Myocyte (in vitro differentiated cells): ENCODE data around the gene ADORA2B. TPM values are rescaled to one million over a fixed set of nuclear protein-coding genes. Genes with fewer than 3 reads are reported as not detected.
"Not testable (repeated sequence)": the region's sequence is repeated elsewhere in the genome, so short reads cannot be mapped to it uniquely, and the experiment has no call there.

ENCODE experiments used
- DNase-seq: peaks from one replicate; pipeline ENCODE4 v3.0.0-alpha.2; 2012; ENCODE audit warnings: low read depth
- total RNA-seq: library from RNA; depleted of rRNA; stranded (reverse); fragments of >200 nt; gene quantifications from 2 replicates; pipeline ENCODE4 v1.2.3, GENCODE V29; 2014

Gene ADORA2B
- total RNA-seq, 1 donor from 2014 or later: 6.3 TPM

DNA sequence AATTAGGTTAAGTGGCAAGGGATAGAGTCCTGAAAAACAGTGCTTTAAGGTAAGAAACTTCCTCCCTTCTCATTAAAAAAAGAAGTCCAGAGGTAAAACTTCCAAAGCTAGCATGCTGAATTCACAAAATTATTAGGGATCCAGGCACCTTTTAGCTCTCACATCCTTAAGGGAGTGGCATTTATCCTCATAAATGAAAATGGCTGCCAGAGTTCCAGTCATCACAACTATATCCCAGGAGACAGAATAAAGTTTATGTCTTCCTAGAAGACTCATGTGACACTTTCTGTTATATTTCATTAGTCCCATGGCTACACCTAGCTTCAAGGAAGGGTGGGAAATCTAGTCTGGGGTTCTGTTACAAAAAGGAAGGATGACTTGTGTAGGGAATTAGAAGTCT is 23.3 kb upstream of the ADORA2B start:
- no peak for DNase-seq

DNA sequence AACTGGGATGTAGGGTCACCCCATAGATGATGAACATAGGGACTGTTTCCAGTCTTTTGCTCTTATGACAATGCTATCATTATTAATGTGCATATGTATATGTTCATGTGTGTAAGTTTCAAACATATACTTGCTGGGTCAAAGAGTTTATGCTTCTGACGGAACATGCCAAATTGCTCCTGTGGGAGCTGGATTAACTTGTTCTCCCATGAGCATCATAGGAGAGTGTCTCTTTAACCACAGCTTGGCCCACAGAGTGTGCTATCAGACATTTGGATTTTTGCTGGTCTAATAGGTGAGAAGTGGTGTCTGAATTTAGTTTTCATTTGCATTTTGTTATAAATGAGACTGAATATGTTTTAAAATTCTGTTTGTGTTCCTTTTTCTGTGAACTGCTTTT is 22.3 kb upstream of the ADORA2B start:
- no peak for DNase-seq

DNA sequence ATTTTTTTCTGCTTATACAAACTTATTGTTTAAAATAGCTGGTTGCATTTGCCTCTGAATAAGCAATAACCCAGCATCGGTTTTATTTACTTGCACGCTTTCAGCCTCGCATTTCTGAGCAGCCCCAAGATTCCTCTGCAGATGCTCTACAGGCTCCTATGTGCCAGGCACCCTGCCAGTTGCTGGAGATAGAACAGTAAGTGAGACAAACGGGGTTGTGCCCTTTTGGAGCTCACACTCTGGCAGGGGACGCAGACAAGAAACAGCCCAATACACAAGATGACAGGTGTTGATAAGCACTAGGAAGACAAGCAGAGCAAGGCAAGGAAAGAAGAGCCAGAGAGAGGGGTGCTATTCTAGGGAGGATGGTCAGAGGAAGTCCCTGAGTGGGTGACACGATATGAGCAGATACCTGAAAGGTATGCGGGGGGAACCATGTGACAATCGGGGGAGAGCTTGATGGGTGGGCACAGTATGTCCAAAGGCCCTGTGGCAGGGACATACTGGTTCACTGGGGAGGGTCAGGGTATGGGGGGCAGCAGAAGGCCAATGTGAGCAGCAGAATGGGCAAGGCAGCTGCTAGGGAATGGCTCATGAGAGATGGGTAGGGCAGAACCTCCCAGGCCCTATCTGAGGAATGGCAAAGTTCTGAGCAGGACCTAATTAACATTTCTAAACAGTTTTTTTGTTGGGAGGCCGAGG is 18.7 kb upstream of the ADORA2B start:
- no peak for DNase-seq

DNA sequence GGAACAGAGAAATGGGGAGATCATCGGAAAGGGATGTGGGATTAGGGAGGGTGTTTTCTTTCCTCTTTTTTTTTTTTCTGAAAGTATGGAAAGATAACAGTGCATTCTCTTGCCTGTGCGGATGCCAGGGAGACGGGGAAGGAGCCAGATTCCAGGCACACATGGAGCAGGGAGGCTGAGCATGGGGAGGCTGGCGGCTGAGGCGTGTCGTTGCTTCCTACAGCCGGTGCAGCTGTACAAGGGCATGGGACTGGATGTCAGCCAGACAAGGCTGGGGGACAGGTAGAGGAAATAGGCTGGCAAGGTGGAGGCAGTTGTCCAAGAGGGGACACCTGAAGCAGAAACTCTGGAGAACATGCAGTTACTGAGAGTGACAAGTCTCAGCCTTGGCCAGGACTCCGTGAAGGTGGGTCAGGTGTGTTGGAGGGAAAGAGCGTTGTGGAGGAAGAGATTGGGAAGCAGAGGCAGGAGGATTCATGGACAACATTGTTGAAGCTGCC is 16.6 kb upstream of the ADORA2B start:
- no peak for DNase-seq

DNA sequence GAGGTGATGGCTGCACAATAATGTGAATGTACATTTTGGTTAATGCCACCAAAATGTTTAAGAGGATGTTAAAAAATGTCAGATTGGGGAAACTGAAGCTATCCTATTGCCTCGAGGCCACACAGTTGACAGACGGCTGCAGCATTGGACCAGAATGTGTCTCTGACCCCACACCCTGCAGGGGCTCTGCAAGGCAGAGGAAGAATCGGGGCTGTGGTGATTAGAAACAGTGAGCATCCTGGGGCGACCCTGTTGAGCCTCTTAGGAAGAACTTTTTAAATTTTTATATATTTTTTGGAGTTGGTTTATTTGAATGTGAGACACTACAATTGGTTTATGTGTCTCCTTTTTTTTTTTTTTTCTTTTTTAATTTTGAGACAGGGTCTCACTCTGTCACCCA is 15.0 kb upstream of the ADORA2B start:
- no peak for DNase-seq

DNA sequence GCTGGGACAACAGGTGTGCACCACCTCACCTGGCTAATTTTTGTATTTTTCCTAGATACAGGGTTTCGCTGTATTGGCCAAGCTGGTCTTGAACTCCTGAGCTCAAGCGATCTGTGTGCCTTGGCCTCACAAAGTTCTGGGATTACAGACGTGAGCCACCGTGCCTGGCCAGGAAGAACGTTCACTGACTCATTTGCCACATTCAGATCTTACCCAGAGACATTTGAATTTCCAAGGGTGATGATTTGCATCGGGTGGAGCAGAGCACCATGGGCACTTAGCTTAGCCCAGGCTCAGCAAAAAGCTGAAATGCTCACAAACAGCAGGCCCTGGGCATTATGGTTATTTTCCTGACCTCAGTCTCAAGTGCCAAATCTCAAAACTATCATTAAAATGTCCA is 14.5 kb upstream of the ADORA2B start:
- peak; percentile 14 for DNase-seq

DNA sequence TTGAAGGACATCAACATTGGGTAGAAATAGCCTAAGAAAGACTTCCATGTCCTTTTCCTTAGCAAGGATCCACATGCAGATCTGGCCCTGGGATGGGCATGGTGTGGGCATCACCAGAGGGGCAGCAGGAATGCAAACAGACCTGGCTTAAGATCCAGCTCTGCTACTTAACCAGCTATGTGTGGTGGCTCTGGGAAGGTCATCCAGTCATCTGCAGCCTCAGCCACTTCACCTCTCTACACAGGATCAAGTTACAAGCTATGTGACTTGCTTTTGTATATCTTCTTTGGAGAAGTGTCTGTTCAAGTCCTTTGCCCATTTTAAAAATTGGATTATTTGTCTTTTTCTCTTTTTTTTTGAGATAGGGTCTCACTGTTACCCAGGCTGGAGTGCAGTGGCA is 13.5 kb upstream of the ADORA2B start:
- DNase-seq: no peak

DNA sequence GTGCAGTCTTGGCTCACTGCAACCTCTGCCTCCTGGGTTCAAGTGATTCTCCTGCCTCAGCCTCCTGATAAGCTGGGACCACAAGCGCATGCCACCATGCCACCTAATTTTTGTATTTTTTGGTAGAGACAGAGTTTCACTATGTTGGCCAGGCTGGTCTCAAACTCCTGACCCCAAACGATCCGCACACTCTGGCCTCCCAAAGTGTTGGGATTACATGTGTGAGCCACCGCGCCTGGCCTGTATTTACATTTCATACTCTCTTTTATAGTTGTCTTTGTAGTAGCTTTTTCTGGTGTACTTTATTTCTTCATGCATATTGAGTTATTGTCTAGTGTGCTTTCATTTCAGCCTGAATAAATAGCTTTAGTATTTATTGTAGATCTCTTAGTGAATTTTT is 10.1 kb upstream of the ADORA2B start:
- no peak for DNase-seq

DNA sequence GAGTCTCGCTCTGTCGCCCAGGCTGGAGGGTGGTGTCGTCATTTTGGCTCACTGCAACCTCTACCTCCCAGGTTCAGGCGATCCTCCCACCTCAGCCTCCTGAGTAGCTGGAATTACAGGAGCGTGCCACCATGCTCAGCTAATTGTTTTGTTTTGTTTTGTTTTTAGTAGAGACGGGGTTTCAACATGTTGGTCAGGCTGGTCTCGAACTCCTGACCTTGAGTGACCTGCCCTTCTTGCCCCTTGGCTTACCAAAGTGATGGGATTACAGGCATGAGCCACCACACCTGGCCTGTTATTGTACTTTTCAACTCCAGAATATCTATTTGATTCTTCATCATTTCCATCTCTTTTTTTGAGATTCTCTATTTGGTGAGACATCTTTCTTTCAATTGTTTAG is 9.0 kb upstream of the ADORA2B start:
- no peak for DNase-seq

DNA sequence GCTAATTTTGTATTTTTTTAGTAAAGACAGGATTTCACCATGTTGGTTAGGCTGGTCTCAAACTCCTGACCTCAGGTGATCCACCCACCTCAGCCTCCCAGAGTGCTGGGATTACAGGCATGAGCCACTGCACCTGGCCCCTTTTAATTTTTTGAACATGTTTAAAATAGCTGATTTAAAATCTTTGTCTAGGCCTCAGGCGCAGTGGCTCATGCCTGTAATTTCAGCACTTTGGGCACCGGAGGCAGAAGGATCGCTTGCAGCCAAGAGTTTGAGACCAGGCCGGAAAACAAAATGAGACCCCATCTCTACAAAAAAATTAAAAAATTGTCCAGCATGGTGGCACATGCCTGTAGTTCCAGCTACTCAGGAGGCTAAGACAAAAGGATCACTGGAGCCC is 8.4 kb upstream of the ADORA2B start:
- DNase-seq: not testable (repeated sequence)

DNA sequence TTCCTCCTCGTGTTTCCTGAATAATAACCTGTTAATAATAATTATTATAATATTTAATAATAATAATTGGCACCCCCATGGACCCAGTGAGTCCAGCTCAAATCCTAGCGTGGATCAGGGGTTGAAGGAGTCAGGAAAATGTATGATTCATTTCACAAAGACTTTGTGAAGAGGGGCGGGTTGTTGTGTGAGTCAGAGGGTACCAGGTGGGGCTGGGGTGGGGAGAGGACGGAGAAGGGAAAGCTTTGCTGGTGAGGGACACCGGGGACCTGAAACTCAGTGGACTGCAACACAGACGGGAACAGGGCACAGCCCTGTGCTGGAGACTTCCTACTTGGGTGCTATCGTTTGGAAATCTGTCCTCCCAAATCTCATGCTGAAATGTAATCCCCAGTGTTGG is 3.1 kb upstream of the ADORA2B start:
- DNase-seq: no peak

DNA sequence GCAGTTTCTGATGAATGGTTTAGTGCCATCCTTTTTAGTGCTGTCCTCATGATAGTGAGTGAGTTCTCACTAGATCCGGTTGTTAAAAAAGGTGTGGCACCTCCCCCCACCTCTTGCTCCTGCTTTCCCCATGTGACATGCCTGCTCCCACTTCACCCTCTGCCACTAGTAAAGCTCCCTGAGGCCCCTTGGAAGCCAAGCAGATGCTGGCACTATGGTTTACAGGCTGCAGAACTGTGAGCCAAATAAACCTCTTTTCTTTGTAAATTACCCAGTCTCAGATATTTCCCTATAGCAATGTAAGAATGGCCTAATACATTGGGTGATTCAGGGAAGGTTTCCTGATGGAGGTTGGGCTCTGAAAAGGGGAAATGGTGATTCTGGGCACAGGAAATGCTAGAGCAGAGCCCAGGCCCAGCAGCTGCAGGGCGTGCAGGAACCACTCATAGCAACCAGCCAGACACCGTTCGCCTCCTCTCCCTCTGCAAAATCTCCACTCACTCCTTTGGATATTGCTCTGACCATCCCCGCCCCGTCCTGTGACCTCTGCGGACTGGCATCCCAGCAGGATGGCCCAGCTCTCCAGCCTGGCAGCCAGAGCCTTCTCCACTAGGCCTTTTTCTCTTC is 2.6 kb upstream of the ADORA2B start:
- DNase-seq: no peak

DNA sequence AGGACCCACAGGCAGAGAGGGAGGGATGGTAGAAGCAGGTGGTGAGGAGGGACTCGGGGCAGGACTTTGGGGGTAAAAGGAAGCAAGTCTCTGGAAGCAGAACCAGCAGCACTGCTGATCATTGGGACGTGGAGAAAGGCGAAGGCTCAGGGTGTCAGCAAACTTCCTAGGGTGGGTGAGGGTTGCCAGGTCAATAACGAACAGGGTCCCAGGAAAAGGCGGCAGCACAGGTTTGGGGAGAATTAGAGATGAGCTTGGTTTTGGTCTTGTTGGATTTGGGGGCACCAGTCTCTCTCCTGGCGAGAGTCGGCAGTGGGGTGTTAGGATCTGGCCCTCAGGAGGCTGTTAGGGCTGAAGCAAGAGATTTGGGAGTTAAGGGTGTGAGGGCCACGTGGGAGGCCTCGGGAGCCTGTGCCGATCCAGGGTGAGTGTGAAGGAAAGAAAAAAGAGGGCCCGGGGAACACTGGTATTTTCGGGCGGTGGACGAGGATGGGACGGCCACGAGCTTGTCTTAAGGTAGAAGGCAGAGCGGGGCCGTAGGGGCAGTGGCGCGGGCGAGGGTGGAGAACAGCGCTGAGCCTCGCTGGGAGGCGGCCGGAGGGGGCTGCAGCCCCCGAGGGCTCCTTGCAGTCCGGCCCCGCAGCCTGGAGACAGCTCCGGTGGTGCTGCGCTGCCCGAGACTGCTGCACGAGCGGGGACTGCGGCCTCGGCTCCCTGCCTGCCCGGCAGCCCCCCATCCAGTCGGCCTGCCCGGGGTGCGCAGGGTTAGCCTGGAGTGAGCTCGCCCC is 765 bp upstream of the ADORA2B start:
- no peak for DNase-seq

DNA sequence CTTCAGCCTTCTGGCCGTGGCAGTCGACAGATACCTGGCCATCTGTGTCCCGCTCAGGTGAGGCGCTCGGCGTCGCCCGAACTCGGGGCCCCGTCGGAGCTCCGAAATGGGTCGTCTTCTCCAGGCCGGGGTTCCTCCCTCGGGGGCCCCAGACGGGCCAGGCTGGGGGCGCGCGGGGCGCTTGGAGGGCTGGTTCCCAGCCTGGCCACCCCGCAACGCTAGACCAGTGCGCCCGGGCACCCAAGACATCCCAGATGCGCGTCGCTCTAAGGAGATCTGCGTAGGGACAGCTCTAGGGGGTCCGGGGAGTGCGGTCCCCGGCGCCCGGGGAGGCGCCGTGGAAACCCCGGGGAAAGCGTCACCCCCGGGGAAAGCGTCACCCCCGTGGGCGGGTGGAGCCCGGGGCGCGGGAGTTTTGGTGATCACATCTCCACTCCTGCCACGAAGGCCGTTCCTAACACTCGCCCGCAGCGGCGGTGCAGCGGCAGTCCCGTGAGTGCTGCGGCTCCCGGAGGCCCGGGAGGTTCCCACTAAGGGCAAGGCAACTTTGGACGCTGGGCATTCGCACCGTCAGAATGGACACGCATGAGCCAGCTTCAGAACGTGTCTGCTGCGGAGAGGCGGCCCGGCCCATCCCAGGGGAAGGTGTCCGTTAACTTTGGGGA is 729 bp downstream of the ADORA2B start:
- DNase-seq: no peak

DNA sequence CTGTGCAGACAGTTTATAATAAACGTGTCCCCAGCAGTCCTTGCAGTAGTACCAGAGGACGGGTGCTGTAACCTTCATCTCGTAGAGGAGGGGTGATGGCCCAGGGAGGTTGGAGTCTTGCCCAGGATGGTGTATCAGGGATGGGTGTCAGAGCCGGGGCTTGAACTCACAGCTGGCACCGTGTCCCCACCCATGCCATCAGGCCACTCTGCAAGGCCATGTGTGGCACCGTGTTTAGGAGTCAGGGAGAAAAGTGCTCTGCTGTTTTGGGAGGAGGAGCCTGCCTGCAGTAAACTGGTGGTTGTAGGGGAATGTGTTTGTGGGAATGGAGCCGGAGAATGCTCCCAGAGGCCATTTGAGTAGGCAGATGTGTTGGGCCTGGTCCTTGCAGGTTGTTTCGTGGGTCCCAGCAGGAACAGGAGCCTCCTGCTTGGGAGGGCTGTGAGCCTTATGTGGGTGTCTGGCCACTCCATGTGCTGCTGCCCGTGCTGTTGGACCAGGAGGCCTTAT is 1.7 kb downstream of the ADORA2B start:
- peak; percentile 49 for DNase-seq

DNA sequence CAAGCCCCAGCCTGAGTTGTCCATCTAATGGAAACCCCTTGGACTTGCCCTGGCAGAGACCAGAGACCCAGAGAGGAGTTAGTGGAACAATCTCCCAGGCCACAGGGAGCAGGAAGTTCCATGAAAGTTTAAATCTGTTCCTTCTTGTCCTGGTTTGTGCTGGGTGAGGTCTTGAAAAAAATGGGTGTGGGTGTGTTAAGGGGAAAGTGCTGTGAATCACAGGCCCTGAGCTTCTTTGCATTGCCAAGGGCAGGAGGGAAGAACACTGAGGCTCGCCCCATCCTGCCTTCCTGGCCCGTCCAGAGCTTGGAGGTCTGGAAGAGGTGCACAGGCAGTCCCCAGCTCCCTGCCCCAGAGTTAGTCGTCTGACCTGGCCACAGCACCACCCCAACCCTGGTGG is 2.3 kb downstream of the ADORA2B start:
- DNase-seq: no peak

DNA sequence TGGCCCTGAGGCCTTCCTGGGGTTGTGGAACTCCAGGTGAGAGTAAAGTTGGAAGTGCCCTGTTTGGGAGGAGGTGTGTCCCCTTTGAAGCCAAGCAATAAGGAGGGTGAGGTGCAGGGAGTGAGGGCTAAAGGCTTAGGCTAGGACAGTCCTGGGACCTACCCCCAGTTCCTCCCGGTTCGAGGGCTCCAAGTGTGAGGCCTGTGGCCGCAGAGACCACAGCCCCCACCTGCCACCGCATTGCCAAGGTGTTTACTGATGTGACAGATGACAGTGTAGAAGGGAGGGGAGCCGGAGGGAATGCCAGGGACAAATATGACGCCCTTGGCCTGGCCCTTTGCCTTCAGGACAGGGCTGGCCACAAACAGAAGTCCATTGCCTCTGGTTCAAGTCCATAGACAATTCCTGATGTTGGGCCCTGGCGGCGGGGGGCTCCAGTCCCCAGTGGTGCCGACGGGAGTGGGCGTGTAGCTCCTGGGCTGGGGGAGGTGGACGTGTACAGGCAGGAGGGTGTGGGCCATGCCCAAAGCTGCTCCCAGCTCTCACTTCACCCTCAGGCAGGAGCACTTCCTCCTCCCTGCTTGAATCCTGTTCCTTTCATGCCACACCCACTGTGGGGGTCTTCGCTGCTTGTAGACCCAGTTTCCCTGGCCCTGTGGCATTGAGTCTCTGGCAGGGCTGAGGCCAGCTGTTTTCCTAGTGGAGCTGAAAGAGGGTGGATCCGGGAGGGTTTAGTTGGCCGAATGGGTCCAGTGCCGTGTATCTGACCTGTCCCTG is 3.2 kb downstream of the ADORA2B start:
- DNase-seq: peak; percentile 32

DNA sequence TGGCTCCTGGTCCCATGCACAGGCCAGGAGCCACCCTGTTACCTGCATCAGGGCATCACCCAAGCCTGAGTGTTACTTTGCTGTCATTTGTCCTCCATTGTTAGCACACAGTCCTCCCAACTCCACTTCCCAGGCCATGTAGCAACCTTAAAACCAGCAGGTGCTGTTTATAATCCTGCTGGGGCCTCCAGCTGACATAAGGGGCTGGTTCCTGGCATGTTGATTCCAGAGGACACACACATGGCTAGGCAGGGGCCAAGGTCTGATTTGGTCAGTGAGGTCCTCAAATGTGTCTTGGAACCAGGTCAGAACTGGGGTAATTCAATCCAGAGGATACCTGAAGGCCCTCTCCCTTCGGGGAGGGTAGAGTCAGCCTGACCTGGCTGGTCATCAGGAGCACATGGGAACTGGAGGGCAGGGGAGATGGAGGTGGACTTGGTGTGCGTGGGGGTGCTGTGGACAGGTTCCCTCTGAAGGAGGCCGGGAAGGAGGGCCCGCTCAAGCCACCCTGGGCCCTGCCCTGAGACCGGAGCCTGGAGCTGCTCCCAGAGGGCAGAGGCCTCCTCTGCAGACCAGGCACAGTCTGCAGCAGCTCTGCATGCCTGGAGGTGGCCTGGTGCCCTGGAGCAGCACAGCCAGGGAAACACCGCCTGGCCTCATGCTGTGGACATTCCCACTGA is 6.6 kb downstream of the ADORA2B start:
- no peak for DNase-seq

DNA sequence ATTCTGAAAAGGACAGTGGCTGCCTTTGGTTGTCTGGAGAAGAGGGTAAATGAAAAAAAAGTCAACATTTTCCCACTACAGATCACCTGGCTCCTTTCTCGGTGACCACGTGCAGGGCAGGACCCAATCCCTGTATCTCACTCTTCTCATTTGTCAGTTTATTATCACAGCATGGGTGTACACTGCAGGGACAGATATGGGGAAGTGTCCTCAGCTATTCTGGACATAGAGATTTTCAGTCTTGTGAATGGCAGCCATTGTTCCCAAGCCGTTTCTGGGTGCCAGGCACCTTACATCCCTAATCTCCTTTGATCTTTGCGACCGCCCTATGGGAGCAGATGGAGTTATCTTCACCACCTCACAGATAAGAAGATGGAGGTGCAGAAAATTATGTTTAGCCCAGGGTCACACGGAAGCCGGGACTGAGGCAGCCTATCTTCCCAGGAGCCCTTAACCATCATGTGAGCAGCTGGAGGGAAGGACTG is 7.2 kb downstream of the ADORA2B start:
- DNase-seq: no peak
